H9 (cell line): ENCODE results near the gene CDH16. TPM values are rescaled to one million over a fixed set of nuclear protein-coding genes. Genes with fewer than 3 reads are reported as not detected.

Experiments
- DNase-seq: peaks from one replicate; pipeline ENCODE4 v3.0.0-alpha.2; 2017
- H2AFZ ChIP-seq: one replicate; pipeline ENCODE4 v1.6.1; 2013; ENCODE audit warnings: mild to moderate bottlenecking, low read length, control low read depth, moderate library complexity
- H2AK5ac ChIP-seq: 2 replicates; pipeline ENCODE4 v1.6.1; 2013; ENCODE audit warnings: low read length, control low read depth, mixed read lengths; ENCODE audit not compliant: insufficient read length
- H2BK120ac ChIP-seq: one replicate; pipeline ENCODE4 v1.6.1; 2013; ENCODE audit warnings: low read depth, mild to moderate bottlenecking, low read length, control low read depth, inconsistent platforms; ENCODE audit not compliant: poor library complexity, severe bottlenecking
- H2BK12ac ChIP-seq: 2 replicates; pipeline ENCODE4 v1.6.1; 2013; ENCODE audit warnings: low read length, control low read depth, mixed read lengths, low read depth; ENCODE audit not compliant: insufficient read length
- H2BK15ac ChIP-seq: 2 replicates; pipeline ENCODE4 v1.6.1; 2013; ENCODE audit warnings: low read depth, low read length, control low read depth
- H2BK20ac ChIP-seq: one replicate; pipeline ENCODE4 v1.6.1; 2013; ENCODE audit warnings: low read depth, mild to moderate bottlenecking, low read length, control low read depth, inconsistent platforms; ENCODE audit not compliant: poor library complexity, severe bottlenecking
- H2BK5ac ChIP-seq: 2 replicates; pipeline ENCODE4 v1.6.1; 2013; ENCODE audit warnings: low read length, control low read depth, mixed read lengths; ENCODE audit not compliant: insufficient read length
- H3K14ac ChIP-seq: 2 replicates; pipeline ENCODE4 v1.6.1; 2013; ENCODE audit warnings: low read length, control low read depth; ENCODE audit not compliant: insufficient read depth
- H3K18ac ChIP-seq: 2 replicates; pipeline ENCODE4 v1.6.1; 2013; ENCODE audit warnings: low read depth, mild to moderate bottlenecking, mixed read lengths, low read length, control low read depth; ENCODE audit not compliant: insufficient read length
- H3K23ac ChIP-seq: 2 replicates; pipeline ENCODE4 v1.6.1; 2013; ENCODE audit warnings: low read length, control low read depth, mixed read lengths, low read depth; ENCODE audit not compliant: insufficient read length
- H3K23me2 ChIP-seq: 2 replicates; pipeline ENCODE4 v1.6.1; 2013; ENCODE audit warnings: low read depth, mild to moderate bottlenecking, mixed read lengths, low read length, control low read depth; ENCODE audit not compliant: insufficient read length, poor library complexity, severe bottlenecking
- H3K27ac ChIP-seq: 2 replicates; pipeline ENCODE4 v1.5.1; 2013; ENCODE audit warnings: low read length, control low read depth, mixed read lengths, low read depth; ENCODE audit not compliant: insufficient read length
- H3K27me3 ChIP-seq: 2 replicates; pipeline ENCODE4 v1.6.1; 2013; ENCODE audit warnings: low read length, control low read depth, inconsistent platforms; ENCODE audit not compliant: insufficient read depth
- H3K4ac ChIP-seq: 2 replicates; pipeline ENCODE4 v1.6.1; 2013; ENCODE audit warnings: low read depth, mild to moderate bottlenecking, control low read depth, inconsistent platforms, low read length, moderate library complexity
- H3K4me1 ChIP-seq: 2 replicates; pipeline ENCODE4 v1.6.1; 2013; ENCODE audit warnings: low read length, control low read depth, inconsistent platforms; ENCODE audit not compliant: insufficient read depth
- H3K4me2 ChIP-seq: 2 replicates; pipeline ENCODE4 v1.6.1; 2013; ENCODE audit warnings: low read length, control low read depth, mixed read lengths; ENCODE audit not compliant: insufficient read length, insufficient read depth
- H3K56ac ChIP-seq: 2 replicates; pipeline ENCODE4 v1.6.1; 2013; ENCODE audit warnings: low read depth, mild to moderate bottlenecking, mixed read lengths, low read length, control low read depth; ENCODE audit not compliant: insufficient read length
- H3K79me1 ChIP-seq: 2 replicates; pipeline ENCODE4 v1.6.1; 2013; ENCODE audit warnings: low read depth, mild to moderate bottlenecking, moderate library complexity, low read length, control low read depth, inconsistent platforms; ENCODE audit not compliant: insufficient read depth, poor library complexity, severe bottlenecking
- H3K79me2 ChIP-seq: 2 replicates; pipeline ENCODE4 v1.6.1; 2013; ENCODE audit warnings: low read length, control low read depth, inconsistent platforms; ENCODE audit not compliant: insufficient read depth
- H3K9ac ChIP-seq: 2 replicates; pipeline ENCODE4 v1.6.1; 2013; ENCODE audit warnings: low read length, control low read depth, mixed read lengths; ENCODE audit not compliant: insufficient read length; ENCODE audit errors: extremely low read depth
- H3K9me3 ChIP-seq: one replicate; pipeline ENCODE4 v1.6.1; 2013; ENCODE audit warnings: low read depth, low read length, inconsistent platforms; ENCODE audit not compliant: control insufficient read depth
- H3T11ph ChIP-seq: one replicate; pipeline ENCODE4 v1.6.1; 2013; ENCODE audit warnings: mild to moderate bottlenecking, low read length, control low read depth, inconsistent platforms
- H4K20me1 ChIP-seq: one replicate; pipeline ENCODE4 v1.6.1; 2013; ENCODE audit not compliant: control insufficient read depth, insufficient read length, insufficient read depth
- H4K5ac ChIP-seq: 2 replicates; pipeline ENCODE4 v1.6.1; 2013; ENCODE audit warnings: low read depth, mild to moderate bottlenecking, mixed read lengths, low read length, control low read depth; ENCODE audit not compliant: insufficient read length
- H4K8ac ChIP-seq: replicated peaks from 2 replicates; pipeline ENCODE4 v1.6.1; 2013; ENCODE audit warnings: low read length, control low read depth, mixed read lengths, low read depth; ENCODE audit not compliant: insufficient read length
- H4K91ac ChIP-seq: 2 replicates; pipeline ENCODE4 v1.6.1; 2013; ENCODE audit warnings: low read depth, mild to moderate bottlenecking, moderate library complexity, mixed read lengths, low read length, control low read depth; ENCODE audit not compliant: insufficient read length
- H3K27ac Mint-ChIP-seq, 3 experiments: 2 replicates in 2 of 3; 3 replicates in 1 of 3; pipeline ENCODE4 v1.8.0; 2020 to 2021; ENCODE audit warnings: mixed read lengths in 3 of 3, mild to moderate bottlenecking in 1 of 3, moderate library complexity in 1 of 3
- H3K27me3 Mint-ChIP-seq: 2 replicates; pipeline ENCODE4 v1.8.0; 2021; ENCODE audit warnings: low read depth, mild to moderate bottlenecking, moderate library complexity, mixed read lengths
- H3K36me3 Mint-ChIP-seq, 3 experiments: 2 replicates in 2 of 3; 3 replicates in 1 of 3; pipeline ENCODE4 v1.8.0; 2020 to 2021; ENCODE audit warnings: low read depth in 3 of 3, mixed read lengths in 3 of 3; ENCODE audit not compliant: insufficient read depth in 1 of 3
- H3K4me1 Mint-ChIP-seq, 2 experiments: 2 replicates each; pipeline ENCODE4 v1.8.0; 2020; ENCODE audit warnings: mixed read lengths in 2 of 2
- H3K4me3 Mint-ChIP-seq, 2 experiments: 2 replicates in 1 of 2; 3 replicates in 1 of 2; pipeline ENCODE4 v1.8.0; 2020 to 2021; ENCODE audit warnings: mild to moderate bottlenecking in 2 of 2, mixed read lengths in 2 of 2, moderate library complexity in 1 of 2
- H3K9me3 Mint-ChIP-seq, 2 experiments: 2 replicates in 1 of 2; 3 replicates in 1 of 2; pipeline ENCODE4 v1.8.0; 2020; ENCODE audit warnings: mild to moderate bottlenecking in 2 of 2, mixed read lengths in 2 of 2, moderate library complexity in 1 of 2
- WGBS: extraction: QIAGEN DNeasy Blood & Tissue Kit; methylation state at CpG from one replicate; pipeline ENCODE4 v1.1.7; 2013; ENCODE audit warnings: missing lambda C conversion rate, low lambda C conversion rate, mixed read lengths; ENCODE audit not compliant: insufficient read length; ENCODE audit errors: extremely low coverage; 5-methylcytosine and 5-hydroxymethylcytosine counted together
- total RNA-seq: library from RNA; stranded (reverse); gene quantifications from 2 replicates; pipeline ENCODE4 v1.2.1, GENCODE V29; 2021
- TF ChIP-seq, protein P1 (sequence below): fragments of 200-600 bp; sonication (generic); conservative IDR thresholded peaks from 3 replicates; pipeline ENCODE4 v1.8.0; 2021; ENCODE audit warnings: antibody characterized with exemption, mild to moderate bottlenecking

Gene CDH16
- total RNA-seq, 1 experiment from 2014 or later: not detected

DNA sequence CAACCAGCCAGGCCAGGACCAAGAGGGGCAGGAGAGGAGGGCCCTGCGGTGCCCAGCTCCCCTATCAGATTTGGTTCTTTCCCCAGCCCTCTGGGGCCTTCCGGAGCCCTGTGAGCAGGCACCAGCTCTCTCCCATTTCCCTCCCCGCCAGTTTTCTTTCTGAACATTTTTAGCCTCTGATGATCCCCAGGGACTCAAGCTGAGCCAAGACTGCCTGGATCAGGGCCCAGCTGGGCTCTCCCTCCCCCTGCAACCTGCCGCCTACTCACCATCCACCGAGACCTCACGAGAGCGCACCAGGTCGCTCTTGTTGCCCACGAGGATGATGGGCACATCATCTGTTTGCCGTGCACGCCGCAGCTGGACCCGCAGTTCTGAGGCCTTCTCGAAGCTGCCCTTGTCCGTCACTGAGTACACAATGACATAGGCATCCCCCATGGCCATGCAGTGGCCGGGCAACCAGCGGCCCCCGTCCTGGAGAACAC, 4.6 kb upstream of the CDH16 start:
- Histone ChIP-seq H2BK5ac (no peak overlapping the region), H4K8ac (no peak overlapping the region), H3K23ac (no peak overlapping the region), H3K18ac (no peak overlapping the region), H3K23me2 (peaks cover 5% of the 10 kb centered on the region), H3T11ph (no peak overlapping the region), H3K4me2 (no peak overlapping the region), H3K4me1 (no peaks in the 10 kb centered on the region), H3K9ac (no peak overlapping the region), H2AK5ac (no peak overlapping the region), H4K20me1 (no peaks in the 10 kb centered on the region), H3K79me1 (no peaks in the 10 kb centered on the region), H3K4ac (no peak overlapping the region), H3K79me2 (no peaks in the 10 kb centered on the region), H2BK20ac (no peak overlapping the region), H3K9me3 (no peaks in the 10 kb centered on the region), H2BK12ac (no peak overlapping the region), H3K56ac (no peak overlapping the region), H4K5ac (no peak overlapping the region), H2BK120ac (no peak overlapping the region), H2BK15ac (no peak overlapping the region), H3K27me3 (peaks cover 15% of the 10 kb centered on the region; the same call in 1 of the 2 replicates), H3K14ac (no peak overlapping the region), H4K91ac (no peak overlapping the region), H3K27ac (no peak overlapping the region), H2AFZ (no peak overlapping the region)
- Mint-ChIP-seq H3K27me3 (peaks cover 75% of the 10 kb centered on the region), H3K36me3 (no peaks in the 10 kb centered on the region), H3K27ac (no peak overlapping the region), H3K4me3 (no peak overlapping the region), H3K4me1 (peaks cover 12 to 15% of the 10 kb centered on the region in 2 experiments), H3K9me3 (no peaks in the 10 kb centered on the region; a peak in 1 of 5 replicates)
- no peak for DNase-seq
- WGBS: no CpG with 5 or more reads among the region's 18 CpGs
- TF ChIP-seq, protein P1, sequence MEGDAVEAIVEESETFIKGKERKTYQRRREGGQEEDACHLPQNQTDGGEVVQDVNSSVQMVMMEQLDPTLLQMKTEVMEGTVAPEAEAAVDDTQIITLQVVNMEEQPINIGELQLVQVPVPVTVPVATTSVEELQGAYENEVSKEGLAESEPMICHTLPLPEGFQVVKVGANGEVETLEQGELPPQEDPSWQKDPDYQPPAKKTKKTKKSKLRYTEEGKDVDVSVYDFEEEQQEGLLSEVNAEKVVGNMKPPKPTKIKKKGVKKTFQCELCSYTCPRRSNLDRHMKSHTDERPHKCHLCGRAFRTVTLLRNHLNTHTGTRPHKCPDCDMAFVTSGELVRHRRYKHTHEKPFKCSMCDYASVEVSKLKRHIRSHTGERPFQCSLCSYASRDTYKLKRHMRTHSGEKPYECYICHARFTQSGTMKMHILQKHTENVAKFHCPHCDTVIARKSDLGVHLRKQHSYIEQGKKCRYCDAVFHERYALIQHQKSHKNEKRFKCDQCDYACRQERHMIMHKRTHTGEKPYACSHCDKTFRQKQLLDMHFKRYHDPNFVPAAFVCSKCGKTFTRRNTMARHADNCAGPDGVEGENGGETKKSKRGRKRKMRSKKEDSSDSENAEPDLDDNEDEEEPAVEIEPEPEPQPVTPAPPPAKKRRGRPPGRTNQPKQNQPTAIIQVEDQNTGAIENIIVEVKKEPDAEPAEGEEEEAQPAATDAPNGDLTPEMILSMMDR: no peak
